ENCODE data around the gene PSMD9.
"Not testable (repeated sequence)": the region's sequence is repeated elsewhere in the genome, so short reads cannot be mapped to it uniquely, and the experiment has no call there.

The PSMD9 gene

DNA sequence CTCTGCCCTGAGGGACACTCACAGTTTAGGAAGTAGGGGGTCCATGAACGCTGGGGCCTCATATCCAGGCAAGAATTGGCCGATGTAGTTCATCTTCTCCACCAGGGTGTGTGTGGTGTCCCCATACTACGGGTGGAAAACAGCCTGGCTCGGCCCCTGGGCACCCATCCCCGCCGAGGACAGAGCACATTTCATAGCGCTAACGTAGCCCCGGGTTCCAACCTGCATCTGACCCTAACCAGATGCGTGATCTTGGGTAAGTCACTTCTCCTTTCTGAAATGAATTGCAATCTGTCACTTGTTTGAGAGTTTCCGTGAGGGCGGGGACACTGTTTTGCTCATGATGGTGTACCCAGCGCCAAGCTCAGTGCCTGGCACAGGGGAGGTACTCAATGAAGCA is 38.9 kb upstream of the PSMD9 start:
- no peaks in the 10 kb centered on the region for H3K9me3 ChIP-seq (ENCODE audit: low read length)
- H3K9ac ChIP-seq (ENCODE audit: low read length): no peak overlapping the region
- no peaks in the 10 kb centered on the region for H3K79me2 ChIP-seq (ENCODE audit: insufficient read depth, low read length)
- no peak for TF ChIP-seq CTCF (IDR thresholded peaks at IDR 0.05; ENCODE audit: low read length)
- no peak for TF ChIP-seq EZH2 (IDR thresholded peaks at IDR 0.05; ENCODE audit: borderline replicate concordance, low read length)
- peak overlapping the region; percentile 48 for H3K27ac ChIP-seq (ENCODE audit: low read depth, low read length, poor library complexity, severe bottlenecking)
- peaks cover 17% of the 10 kb centered on the region for H3K4me1 ChIP-seq (ENCODE audit: insufficient read depth, low read length, severe bottlenecking)
- H3K36me3 ChIP-seq (ENCODE audit: insufficient read depth, low read length): no peaks in the 10 kb centered on the region
- H4K20me1 ChIP-seq (ENCODE audit: insufficient read depth, low read length): no peaks in the 10 kb centered on the region
- H2AFZ ChIP-seq (ENCODE audit: low read length): no peak overlapping the region
- H3K27me3 ChIP-seq (ENCODE audit: insufficient read depth, low read length): no peaks in the 10 kb centered on the region
- H3K4me3 ChIP-seq (ENCODE audit: low read depth, low read length, poor library complexity, severe bottlenecking): no peak overlapping the region
- H3K4me2 ChIP-seq (ENCODE audit: low read length): peak overlapping the region; percentile 8; the same call in 1 of the 2 replicates
- H3K9me2 ChIP-seq (ENCODE audit: low read depth, low read length): no peaks in the 10 kb centered on the region
- H3F3A ChIP-seq (ENCODE audit: insufficient read depth, low read length): no peaks in the 10 kb centered on the region

DNA sequence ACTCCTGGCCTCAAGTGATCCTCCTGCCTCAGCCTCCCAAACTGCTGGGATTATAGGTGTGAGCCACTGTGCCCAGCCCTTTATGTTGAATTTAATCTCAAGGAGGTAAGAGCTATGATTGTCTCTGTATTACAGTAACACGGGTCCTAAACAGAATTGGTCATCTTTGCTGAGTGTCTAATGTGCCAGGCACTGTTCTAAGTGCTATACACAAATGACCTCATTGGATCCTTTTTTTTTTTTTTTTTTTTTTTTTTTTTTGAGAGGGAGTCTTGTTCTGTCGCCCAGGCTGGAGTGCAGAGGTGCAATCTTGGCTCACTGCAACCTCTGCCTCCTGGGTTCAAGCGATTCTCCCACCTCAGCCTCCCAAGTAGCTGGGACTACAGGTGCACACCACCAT is 36.2 kb upstream of the PSMD9 start:
- not testable (repeated sequence) for H3K9me2 ChIP-seq (ENCODE audit: low read depth, low read length); H3K27me3 ChIP-seq (ENCODE audit: insufficient read depth, low read length)

DNA sequence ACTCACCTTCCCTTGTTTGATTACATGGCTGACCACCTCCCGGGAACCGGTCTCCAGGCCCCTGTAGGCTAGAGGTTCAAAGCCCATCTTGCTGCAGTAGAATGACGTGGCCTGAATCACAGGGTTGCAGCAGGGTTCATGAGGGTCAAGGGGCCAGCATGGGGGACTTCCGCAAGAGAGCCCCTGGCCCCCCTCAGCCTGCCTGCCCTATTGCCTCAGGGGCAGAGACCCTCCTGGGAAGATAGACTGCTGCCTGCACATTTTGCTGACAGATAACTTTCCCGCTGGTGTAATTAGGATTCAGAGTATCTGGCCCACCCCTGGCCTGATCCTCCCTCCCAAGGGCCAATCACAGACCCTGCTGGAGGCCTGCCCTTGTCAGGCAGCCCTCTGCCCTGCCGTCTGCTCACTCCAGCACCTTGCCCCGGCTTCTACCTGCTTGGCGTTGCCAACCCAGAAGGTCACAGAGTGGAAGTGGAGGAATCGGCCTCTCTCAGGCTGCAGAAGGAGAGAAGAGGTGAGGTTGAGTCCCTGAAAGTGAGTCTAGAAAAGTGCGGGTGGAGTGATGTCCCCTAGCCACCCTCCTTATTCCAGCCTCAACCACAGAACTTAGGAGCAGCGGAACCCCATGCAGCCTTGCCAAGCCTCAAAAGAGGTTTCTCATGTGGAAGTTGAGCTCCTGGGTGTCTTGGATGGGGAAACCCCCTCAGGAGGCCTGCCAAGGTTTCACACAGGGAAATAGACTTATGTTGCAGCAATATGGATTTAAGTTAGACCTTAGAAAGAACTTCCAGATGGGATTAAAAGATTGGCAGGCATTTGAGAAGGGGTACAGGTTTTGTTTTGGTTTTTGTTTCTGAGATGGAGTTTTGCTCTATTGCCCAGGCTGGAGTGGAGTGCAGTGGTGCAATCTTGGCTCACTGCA is 31.0 kb upstream of the PSMD9 start:
- H3F3A ChIP-seq (ENCODE audit: insufficient read depth, low read length): no peaks in the 10 kb centered on the region
- no peak overlapping the region for H3K4me3 ChIP-seq (ENCODE audit: low read depth, low read length, poor library complexity, severe bottlenecking)
- no peaks in the 10 kb centered on the region for H3K79me2 ChIP-seq (ENCODE audit: insufficient read depth, low read length)
- no peaks in the 10 kb centered on the region for H3K27me3 ChIP-seq (ENCODE audit: insufficient read depth, low read length)
- H3K4me1 ChIP-seq (ENCODE audit: insufficient read depth, low read length, severe bottlenecking): peaks cover 15% of the 10 kb centered on the region
- H3K4me2 ChIP-seq (ENCODE audit: low read length): no peak overlapping the region
- no peak overlapping the region for H3K9ac ChIP-seq (ENCODE audit: low read length)
- no peak overlapping the region for H3K27ac ChIP-seq (ENCODE audit: low read depth, low read length, poor library complexity, severe bottlenecking)
- no peaks in the 10 kb centered on the region for H3K36me3 ChIP-seq (ENCODE audit: insufficient read depth, low read length)
- no peaks in the 10 kb centered on the region for H3K9me3 ChIP-seq (ENCODE audit: low read length)
- H2AFZ ChIP-seq (ENCODE audit: low read length): no peak overlapping the region
- H3K9me2 ChIP-seq (ENCODE audit: low read depth, low read length): no peaks in the 10 kb centered on the region
- no peaks in the 10 kb centered on the region for H4K20me1 ChIP-seq (ENCODE audit: insufficient read depth, low read length)
- TF ChIP-seq EZH2 (IDR thresholded peaks at IDR 0.05; ENCODE audit: borderline replicate concordance, low read length) (no peak), CTCF (IDR thresholded peaks at IDR 0.05; ENCODE audit: low read length) (no peak)

More for the DNA sequence above, 36.2 kb upstream of the PSMD9 start:
- H3K79me2 ChIP-seq (ENCODE audit: insufficient read depth, low read length); H3K4me2 ChIP-seq (ENCODE audit: low read length); H3K4me3 ChIP-seq (ENCODE audit: low read depth, low read length, poor library complexity, severe bottlenecking); H4K20me1 ChIP-seq (ENCODE audit: insufficient read depth, low read length); H3K9me3 ChIP-seq (ENCODE audit: low read length); H3F3A ChIP-seq (ENCODE audit: insufficient read depth, low read length); H3K36me3 ChIP-seq (ENCODE audit: insufficient read depth, low read length); H3K27ac ChIP-seq (ENCODE audit: low read depth, low read length, poor library complexity, severe bottlenecking); H2AFZ ChIP-seq (ENCODE audit: low read length); H3K9ac ChIP-seq (ENCODE audit: low read length): not testable (repeated sequence)
- H3K4me1 ChIP-seq (ENCODE audit: insufficient read depth, low read length, severe bottlenecking): peaks cover 23% of the 10 kb centered on the region

GRCh38 chr12:121858318-121858661 is 30.3 kb upstream of the PSMD9 start:
- H2AFZ ChIP-seq (ENCODE audit: low read length): no peak overlapping the region
- no peak overlapping the region for H3K4me3 ChIP-seq (ENCODE audit: low read depth, low read length, poor library complexity, severe bottlenecking)
- no peaks in the 10 kb centered on the region for H3K9me2 ChIP-seq (ENCODE audit: low read depth, low read length)
- H3K27me3 ChIP-seq (ENCODE audit: insufficient read depth, low read length): no peaks in the 10 kb centered on the region
- no peaks in the 10 kb centered on the region for H3K36me3 ChIP-seq (ENCODE audit: insufficient read depth, low read length)
- H3K4me2 ChIP-seq (ENCODE audit: low read length): no peak overlapping the region
- H3K4me1 ChIP-seq (ENCODE audit: insufficient read depth, low read length, severe bottlenecking): peaks cover 15% of the 10 kb centered on the region
- TF ChIP-seq EZH2 (IDR thresholded peaks at IDR 0.05; ENCODE audit: borderline replicate concordance, low read length) (no peak), CTCF (IDR thresholded peaks at IDR 0.05; ENCODE audit: low read length) (no peak)
- H4K20me1 ChIP-seq (ENCODE audit: insufficient read depth, low read length): no peaks in the 10 kb centered on the region
- H3K9me3 ChIP-seq (ENCODE audit: low read length): no peaks in the 10 kb centered on the region
- H3K79me2 ChIP-seq (ENCODE audit: insufficient read depth, low read length): no peaks in the 10 kb centered on the region
- H3F3A ChIP-seq (ENCODE audit: insufficient read depth, low read length): no peaks in the 10 kb centered on the region
- H3K27ac ChIP-seq (ENCODE audit: low read depth, low read length, poor library complexity, severe bottlenecking): no peak overlapping the region
- no peak overlapping the region for H3K9ac ChIP-seq (ENCODE audit: low read length)
